Adrenal gland (tissue), 12 donors: Measurements from ENCODE around the gene GJB5. TPM values are rescaled to one million over a fixed set of nuclear protein-coding genes. Genes with fewer than 3 reads are reported as not detected.
A peak's percentile ranks its signal among the peaks of the same experiment; 100 is the strongest.

Source experiments
- DNase-seq, 7 donors: peaks; one replicate each; pipeline ENCODE4 v3.0.0-alpha.2; 2019 to 2020
- H3K27ac ChIP-seq, 5 donors: fragments of 200-600 bp; sonication (generic) in 4 of 5; 1 replicate in 3 of 5; 2 replicates in 2 of 5; pipeline versions ENCODE4 v1.5.1 to v1.8.0; 2016 to 2020; ENCODE audit warnings: mild to moderate bottlenecking in 1 of 5
- H3K27me3 ChIP-seq: fragments of 200-600 bp; 2 replicates; pipeline ENCODE4 v1.8.0; 2021
- H3K36me3 ChIP-seq, 2 donors: fragments of 200-600 bp; replicated peaks in 1 of 2; 1 replicate in 1 of 2; 2 replicates in 1 of 2; pipeline versions ENCODE4 v1.5.1 to v1.8.0; 2018 to 2022
- H3K4me1 ChIP-seq, 2 donors: fragments of 200-600 bp; replicated peaks in 1 of 2; 1 replicate in 1 of 2; 2 replicates in 1 of 2; pipeline versions ENCODE4 v1.5.1 to v1.8.0; 2018 to 2021
- H3K4me3 ChIP-seq, 4 donors: fragments of 200-600 bp; sonication (generic) in 3 of 4; one replicate each; pipeline ENCODE4 v1.5.1; 2016 to 2018
- H3K9me3 ChIP-seq, 3 donors: fragments of 200-600 bp; sonication (generic) in 1 of 3; replicated peaks in 1 of 3; 1 replicate in 2 of 3; 2 replicates in 1 of 3; pipeline versions ENCODE4 v1.5.1 to v1.8.0; 2016 to 2021
- CTCF ChIP-seq, 6 experiments: fragments of 450-650 bp in 4 of 6; fragments of 200-600 bp in 2 of 6; sonication (generic) in 1 of 6; IDR thresholded peaks; 1 replicate in 5 of 6; 2 replicates in 1 of 6; pipeline versions ENCODE4 v1.5.1 to v1.8.0; 2016 to 2021; ENCODE audit warnings: antibody characterized with exemption in 6 of 6, mild to moderate bottlenecking in 2 of 6, moderate library complexity in 1 of 6
- POLR2A ChIP-seq, 2 donors: fragments of 450-650 bp; IDR thresholded peaks; one replicate each; pipeline ENCODE4 v1.6.1; 2017; ENCODE audit warnings: antibody characterized with exemption in 2 of 2, mild to moderate bottlenecking in 2 of 2, moderate library complexity in 1 of 2
- WGBS, 4 donors: extraction: QIAGEN DNeasy Blood & Tissue Kit in 2 of 4; methylation state at CpG; one replicate each; pipeline versions ENCODE4 v1.1.5 to v1.1.7; 2013 to 2017; 5-methylcytosine and 5-hydroxymethylcytosine counted together
- intact Hi-C, 2 donors: fragments of 100-400 bp; cut with DNase I; formaldehyde crosslinking; loops; one replicate each; pipeline versions ENCODE4 v1.14.1 to v1.15.0; 2022 to 2023
- polyA plus RNA-seq, 3 donors: library from polyadenylated mRNA; stranded (reverse); fragments of 200-250 nt in 2 of 3; fragments of 350-450 nt in 1 of 3; fragmentation: Illumina TruSeq in 1 of 3; extraction: RNeasy Lipid Tissue Mini Kit (QIAGEN cat#74804) in 1 of 3; gene quantifications; one replicate each; pipeline ENCODE4 v1.2.3, GENCODE V29; 2013 to 2014
- total RNA-seq, 9 donors: library from RNA; depleted of rRNA in 4 of 9; stranded (reverse); fragments of >200 nt in 4 of 9; fragments of 120-200 nt in 1 of 9; fragmentation: NEBNext Ultra II Directional in 1 of 9; extraction: Animal tissue kit (Norgen Biotek cat#: 25700) in 1 of 9; gene quantifications; one replicate each; pipeline versions ENCODE4 v1.1.0 to v1.2.4, GENCODE V29; 2013 to 2023
- donor health status: healthy with polysubstance abuse.
- donor health status: Bipolar disorder and iron deficiency.
- donor health status: DM: yes; HTN: yes; CAD: no.
- donor health status: DM: no; HTN: no; CAD: no.
- donor health status: DM: no; HTN: no; CAD: no.
- donor health status: DM: yes; HTN: yes; CAD: no.

The GJB5 gene
- total and polyA plus RNA-seq, 12 donors: not detected

GRCh38 chr1:34779526-34779925, 24.7 kb downstream of the GJB5 start:
- TF ChIP-seq POLR2A (IDR thresholded peaks at IDR 0.05): no peak
- TF ChIP-seq CTCF (IDR thresholded peaks at IDR 0.05): no peak
- Histone ChIP-seq H3K9me3 (no peaks in the 10 kb centered on the region), H3K4me3 (no peak overlapping the region), H3K27me3 (peaks cover 21% of the 10 kb centered on the region), H3K27ac (no peak overlapping the region), H3K4me1 (peaks cover 0 to 9% of the 10 kb centered on the region in 2 donors), H3K36me3 (no peaks in the 10 kb centered on the region)
- 74 to 82% (median 78%) methylated on average over 5 of the region's 5 CpGs for WGBS, 4 donors
- intact Hi-C loops: no loop called here
- no peak for DNase-seq

GRCh38 chr1:34779962-34780361, 25.1 kb downstream of the GJB5 start:
- Histone ChIP-seq H3K27ac (no peak overlapping the region), H3K9me3 (no peaks in the 10 kb centered on the region), H3K36me3 (no peaks in the 10 kb centered on the region), H3K27me3 (peaks cover 21% of the 10 kb centered on the region), H3K4me3 (no peak overlapping the region), H3K4me1 (peaks cover 0 to 9% of the 10 kb centered on the region in 2 donors)
- intact Hi-C loops: no loop called here
- no peak for TF ChIP-seq CTCF (IDR thresholded peaks at IDR 0.05)
- no peak for TF ChIP-seq POLR2A (IDR thresholded peaks at IDR 0.05)
- DNase-seq: no peak
- 81 to 92% (median 87%) methylated on average over 5 of the region's 5 CpGs for WGBS, 4 donors

GRCh38 chr1:34780528-34780927, 25.7 kb downstream of the GJB5 start:
- DNase-seq: no peak
- peaks cover 0 to 9% of the 10 kb centered on the region in 2 donors for H3K4me1 ChIP-seq
- 83 to 92% (median 89%) methylated on average over 2 of the region's 2 CpGs for WGBS, 4 donors
- no peaks in the 10 kb centered on the region for H3K9me3 ChIP-seq
- TF ChIP-seq POLR2A (IDR thresholded peaks at IDR 0.05): no peak
- TF ChIP-seq CTCF (IDR thresholded peaks at IDR 0.05): no peak
- intact Hi-C loops: no loop called here
- peak overlapping the region in 1 of 4 donors; percentile 49 for H3K4me3 ChIP-seq
- H3K36me3 ChIP-seq: no peaks in the 10 kb centered on the region
- H3K27me3 ChIP-seq: peaks cover 21% of the 10 kb centered on the region
- no peak overlapping the region for H3K27ac ChIP-seq

GRCh38 chr1:34781071-34781843, 26.4 kb downstream of the GJB5 start, which contains the start of gene GJB3:
Gene GJB3, plus strand, starts transcription at chr1:34781214. Its CDS starts 3,549 bp downstream, at chr1:34784763.
- peak in 1 of 7 donors; percentile 48 for DNase-seq
- Histone ChIP-seq H3K27ac (no peak within 1 kb of the TSS), H3K9me3 (no peaks in the 10 kb centered on the region), H3K4me3 (peak within 1 kb of the TSS in 1 of 4 donors; percentile 49), H3K36me3 (no peaks in the 10 kb centered on the region), H3K27me3 (peaks cover 21% of the 10 kb centered on the region), H3K4me1 (peaks cover 0 to 9% of the 10 kb centered on the region in 2 donors)
- TF ChIP-seq CTCF (IDR thresholded peaks at IDR 0.05) (no peak), POLR2A (IDR thresholded peaks at IDR 0.05) (no peak)
- intact Hi-C loops: no loop called here
- 2 to 12% (median 3%) methylated on average over 4 to 62 of the region's 62 CpGs for WGBS, 4 donors
